WTC11 (cell line): Measurements from ENCODE around the gene SH2D1B.

ENCODE experiments used
- TF ChIP-seq, protein P1 (sequence below): sonication (generic); formaldehyde crosslinking; IDR thresholded peaks from 2 replicates; pipeline ENCODE4 v1.8.1; 2023; ENCODE audit warnings: mild to moderate bottlenecking, missing genetic modification reagents, moderate library complexity
- TF ChIP-seq, protein P2 (sequence below): fragments of 200-600 bp; IDR thresholded peaks from 2 replicates; pipeline ENCODE4 v1.8.0; 2022; ENCODE audit warnings: antibody characterized with exemption

DNA sequence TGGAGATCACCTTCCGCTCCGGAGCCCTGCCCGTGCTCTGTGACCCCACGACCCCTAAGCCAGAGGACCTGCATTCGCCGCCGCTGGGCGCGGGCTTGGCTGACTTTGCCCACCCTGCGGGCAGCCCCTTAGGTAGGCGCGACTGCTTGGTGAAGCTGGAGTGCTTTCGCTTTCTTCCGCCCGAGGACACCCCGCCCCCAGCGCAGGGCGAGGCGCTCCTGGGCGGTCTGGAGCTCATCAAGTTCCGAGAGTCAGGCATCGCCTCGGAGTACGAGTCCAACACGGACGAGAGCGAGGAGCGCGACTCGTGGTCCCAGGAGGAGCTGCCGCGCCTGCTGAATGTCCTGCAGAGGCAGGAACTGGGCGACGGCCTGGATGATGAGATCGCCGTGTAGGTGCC, 44.9 kb downstream of the SH2D1B start:
- TF ChIP-seq, protein P1, sequence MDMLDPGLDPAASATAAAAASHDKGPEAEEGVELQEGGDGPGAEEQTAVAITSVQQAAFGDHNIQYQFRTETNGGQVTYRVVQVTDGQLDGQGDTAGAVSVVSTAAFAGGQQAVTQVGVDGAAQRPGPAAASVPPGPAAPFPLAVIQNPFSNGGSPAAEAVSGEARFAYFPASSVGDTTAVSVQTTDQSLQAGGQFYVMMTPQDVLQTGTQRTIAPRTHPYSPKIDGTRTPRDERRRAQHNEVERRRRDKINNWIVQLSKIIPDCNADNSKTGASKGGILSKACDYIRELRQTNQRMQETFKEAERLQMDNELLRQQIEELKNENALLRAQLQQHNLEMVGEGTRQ (CRISPR knock-in tag) = no peak
- TF ChIP-seq, protein P2, sequence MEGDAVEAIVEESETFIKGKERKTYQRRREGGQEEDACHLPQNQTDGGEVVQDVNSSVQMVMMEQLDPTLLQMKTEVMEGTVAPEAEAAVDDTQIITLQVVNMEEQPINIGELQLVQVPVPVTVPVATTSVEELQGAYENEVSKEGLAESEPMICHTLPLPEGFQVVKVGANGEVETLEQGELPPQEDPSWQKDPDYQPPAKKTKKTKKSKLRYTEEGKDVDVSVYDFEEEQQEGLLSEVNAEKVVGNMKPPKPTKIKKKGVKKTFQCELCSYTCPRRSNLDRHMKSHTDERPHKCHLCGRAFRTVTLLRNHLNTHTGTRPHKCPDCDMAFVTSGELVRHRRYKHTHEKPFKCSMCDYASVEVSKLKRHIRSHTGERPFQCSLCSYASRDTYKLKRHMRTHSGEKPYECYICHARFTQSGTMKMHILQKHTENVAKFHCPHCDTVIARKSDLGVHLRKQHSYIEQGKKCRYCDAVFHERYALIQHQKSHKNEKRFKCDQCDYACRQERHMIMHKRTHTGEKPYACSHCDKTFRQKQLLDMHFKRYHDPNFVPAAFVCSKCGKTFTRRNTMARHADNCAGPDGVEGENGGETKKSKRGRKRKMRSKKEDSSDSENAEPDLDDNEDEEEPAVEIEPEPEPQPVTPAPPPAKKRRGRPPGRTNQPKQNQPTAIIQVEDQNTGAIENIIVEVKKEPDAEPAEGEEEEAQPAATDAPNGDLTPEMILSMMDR = no peak
